GM21381 (cell line): ENCODE measurements around the gene ABCA3.
A peak's percentile ranks its signal among the peaks of the same experiment; 100 is the strongest.
"Not testable (repeated sequence)": the region's sequence is repeated elsewhere in the genome, so short reads cannot be mapped to it uniquely, and the experiment has no call there.

Source experiments
- ATAC-seq: cut with Tn5 transposase; IDR thresholded peaks from one replicate; pipeline ENCODE4 v1.9.1; 2021; ENCODE audit warnings: mild to moderate bottlenecking, moderate library complexity; ENCODE audit not compliant: unreplicated experiment

The ABCA3 gene

GRCh38 chr16:2340564-2341455 is at the start of gene ABCA3:
Gene ABCA3, minus strand, starts transcription at chr16:2340728. Its CDS starts 14,262 bp downstream, at chr16:2326466.
- ATAC-seq, result peak; percentile 82

GRCh38 chr16:2388875-2389433 is 48.4 kb upstream of the ABCA3 start:
- no peak for ATAC-seq

GRCh38 chr16:2388139-2388874 is 47.8 kb upstream of the ABCA3 start:
- no peak for ATAC-seq

- ATAC-seq, result no peak
These were observed 46.5 kb upstream of the ABCA3 start for GRCh38 chr16:2386990-2387389.

DNA sequence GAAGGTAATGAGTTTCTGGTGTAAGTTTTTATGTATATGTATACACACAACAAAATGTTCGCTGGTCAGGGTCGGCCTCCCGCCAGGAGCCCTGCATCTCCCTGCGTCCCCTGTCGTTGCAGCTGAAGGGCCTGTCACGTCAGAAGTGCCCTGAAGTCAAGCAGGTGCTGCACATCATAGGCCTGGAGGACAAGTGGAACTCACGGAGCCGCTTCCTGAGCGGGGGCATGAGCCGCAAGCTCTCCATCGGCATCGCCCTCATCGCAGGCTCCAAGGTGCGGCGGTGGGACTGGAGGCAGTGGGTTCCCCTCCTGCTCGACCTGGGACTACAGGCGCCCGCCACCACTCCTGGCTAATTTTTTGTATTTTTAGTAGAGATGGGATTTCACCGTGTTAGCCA is 45.5 kb upstream of the ABCA3 start:
- not testable (repeated sequence) for ATAC-seq

- ATAC-seq, result no peak
These were observed 44.8 kb upstream of the ABCA3 start for GRCh38 chr16:2385190-2385836.

DNA sequence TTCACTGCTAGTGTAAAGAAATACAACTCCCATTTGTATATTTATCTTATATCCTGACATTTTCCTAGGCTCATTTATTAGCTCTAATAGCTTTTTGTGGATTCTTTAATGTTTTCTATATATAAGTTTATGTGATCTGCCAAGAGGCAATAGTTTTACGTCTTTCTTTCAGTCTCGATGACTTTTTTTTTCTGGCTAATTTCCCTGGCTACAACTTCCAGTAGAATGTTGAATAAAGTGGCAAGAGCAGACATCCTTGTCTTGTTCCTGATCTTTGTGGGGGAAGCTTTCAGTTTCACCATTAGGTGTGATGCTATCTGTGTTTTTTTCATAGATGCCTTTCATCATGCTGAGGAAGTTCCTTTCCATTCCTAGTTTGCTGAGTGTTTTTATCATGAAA is 43.9 kb upstream of the ABCA3 start:
- ATAC-seq, result no peak

GRCh38 chr16:2383501-2383900 is 43.0 kb upstream of the ABCA3 start:
- ATAC-seq, result no peak

DNA sequence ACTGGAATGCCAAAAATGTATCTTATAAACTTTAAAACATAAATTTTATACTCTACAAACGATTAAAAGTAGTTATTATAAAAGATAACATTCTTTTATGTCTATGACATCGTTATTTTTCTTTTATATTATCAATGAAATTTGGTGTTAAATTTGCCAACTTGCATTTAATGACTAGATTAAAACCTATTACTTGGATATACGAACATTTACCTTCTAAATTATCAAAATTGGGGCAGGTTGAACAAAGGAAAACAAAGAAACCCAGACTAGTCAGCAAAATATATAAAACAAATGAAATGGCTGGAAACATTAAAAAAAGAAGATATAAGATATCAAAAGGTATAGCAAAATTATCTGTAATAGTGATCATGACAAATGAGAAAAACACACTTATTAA is 34.1 kb upstream of the ABCA3 start:
- no peak for ATAC-seq

- no peak for ATAC-seq
These were observed 32.6 kb upstream of the ABCA3 start for GRCh38 chr16:2373176-2373575.

GRCh38 chr16:2372684-2373083 is 32.2 kb upstream of the ABCA3 start:
- no peak for ATAC-seq

DNA sequence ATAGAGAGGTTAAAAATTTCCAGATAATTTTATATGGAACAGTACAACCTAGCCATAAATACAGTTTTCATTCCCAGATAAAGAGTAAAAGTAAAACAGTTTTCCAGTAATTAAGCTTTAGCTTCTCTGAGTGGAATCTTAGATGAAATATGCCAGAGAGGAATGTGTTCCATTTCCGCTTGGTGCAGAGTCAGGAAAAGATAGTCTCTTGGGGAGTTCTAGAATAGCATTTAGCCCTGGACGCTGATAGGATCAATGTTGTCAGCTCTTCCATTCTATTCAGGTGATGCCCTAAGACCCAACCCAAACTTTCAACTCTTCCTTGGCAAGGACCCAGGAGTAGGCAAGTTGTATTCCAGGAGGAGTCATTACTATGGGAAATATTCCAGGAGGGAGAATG is 30.9 kb upstream of the ABCA3 start:
- ATAC-seq, result no peak

DNA sequence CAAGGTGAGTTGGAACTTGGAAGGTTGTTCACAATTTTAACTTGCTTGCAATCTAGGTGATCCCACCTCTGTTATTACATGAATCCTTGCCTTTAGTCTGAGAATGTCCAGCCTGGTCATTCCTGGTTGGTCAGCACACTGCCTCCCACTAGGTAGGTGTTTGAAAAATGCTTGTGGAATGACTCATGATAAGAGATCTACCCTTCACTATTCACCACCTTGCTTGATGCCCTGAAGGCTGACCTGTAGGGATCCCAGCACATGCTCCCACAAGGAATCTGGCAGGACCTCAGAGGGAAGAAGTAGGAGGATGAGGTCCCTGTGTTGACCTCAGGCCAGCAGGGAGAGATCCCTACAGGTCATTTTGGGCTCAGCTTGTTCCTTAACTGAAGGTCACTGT is 30.2 kb upstream of the ABCA3 start:
- no peak for ATAC-seq

GRCh38 chr16:2366660-2367309 is 26.3 kb upstream of the ABCA3 start:
- no peak for ATAC-seq

- ATAC-seq, result no peak
These were observed 25.1 kb upstream of the ABCA3 start for GRCh38 chr16:2365397-2366294.

DNA sequence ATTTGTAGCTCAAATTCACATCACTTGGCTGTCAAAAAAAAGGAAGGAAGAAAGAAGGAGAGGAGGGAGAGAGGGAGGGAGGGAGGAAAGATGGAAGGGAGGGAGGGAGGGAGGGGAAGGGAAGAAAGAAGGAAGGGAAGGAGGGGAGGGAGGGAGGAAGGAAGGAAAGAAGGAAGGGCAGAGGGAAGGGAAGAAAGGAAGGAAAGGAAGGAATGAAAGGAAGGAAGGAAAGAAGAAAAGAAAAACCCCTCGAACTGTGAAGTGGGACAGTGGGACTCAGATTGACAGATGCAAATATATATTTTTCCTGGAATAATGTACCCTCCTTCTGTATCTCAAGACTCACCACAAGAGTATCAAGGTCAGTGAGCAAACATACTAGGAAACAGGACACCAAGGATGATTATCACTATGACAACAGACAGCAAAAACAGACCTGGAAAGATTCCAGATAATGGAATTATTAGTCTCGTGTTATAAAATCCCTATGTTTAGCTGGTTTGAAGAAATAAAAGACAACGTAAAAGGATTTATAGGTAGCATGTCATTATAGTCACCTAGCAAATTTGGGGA is 24.2 kb upstream of the ABCA3 start:
- no peak for ATAC-seq

GRCh38 chr16:2362218-2362617 is 21.7 kb upstream of the ABCA3 start:
- no peak for ATAC-seq

DNA sequence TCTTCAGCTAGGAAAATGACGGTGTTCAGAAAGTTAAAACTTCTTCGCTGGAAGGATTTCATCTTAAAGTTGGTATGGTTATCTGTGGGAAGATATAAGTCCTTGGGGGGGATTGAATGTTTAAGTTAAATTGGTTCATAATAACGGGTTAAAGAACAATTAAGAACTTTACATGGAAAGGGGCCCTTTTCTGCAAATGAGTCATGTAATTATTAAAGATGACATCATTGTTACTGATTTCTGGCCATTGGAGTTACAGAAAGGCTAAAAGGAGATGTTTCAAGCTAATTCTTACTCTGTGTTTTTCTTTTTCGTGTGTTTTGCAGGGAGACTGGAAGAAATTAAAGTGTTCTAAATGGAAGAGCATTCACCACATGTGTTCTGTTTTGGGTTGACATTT is 20.6 kb upstream of the ABCA3 start:
- ATAC-seq, result no peak

DNA sequence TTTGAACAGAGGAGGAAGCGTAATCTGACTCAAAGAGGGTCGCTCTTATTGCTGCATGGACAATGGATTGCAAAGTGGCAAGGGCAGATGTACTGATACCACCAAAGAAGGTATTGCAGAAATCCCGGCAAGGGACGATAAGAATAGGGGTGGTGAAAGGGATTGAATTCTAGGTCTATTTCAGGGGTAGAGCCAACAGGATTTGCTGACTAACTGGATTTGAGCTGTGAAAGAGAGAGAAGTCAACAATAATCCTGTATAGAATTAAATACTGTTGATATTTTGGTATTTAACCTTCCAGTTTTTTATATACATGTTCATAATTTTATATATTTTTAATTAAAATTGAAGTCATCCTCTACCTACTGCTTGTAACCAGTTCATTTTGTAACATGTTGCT is 19.4 kb upstream of the ABCA3 start:
- ATAC-seq, result no peak
